CD4-positive, alpha-beta memory T cell (primary cell): ENCODE results near the gene PCDH10. TPM values are rescaled to one million over a fixed set of nuclear protein-coding genes. Genes with fewer than 3 reads are reported as not detected.
A peak's percentile ranks its signal among the peaks of the same experiment; 100 is the strongest.

ENCODE experiments used
- CTCF ChIA-PET: fragments of 350-600 bp; sonication (Branson Sonifier 250); formaldehyde crosslinking; loops from one replicate; lab custom pipeline; 2021; ENCODE audit warnings: inconsistent platforms; ENCODE audit not compliant: partially characterized antibody; lab: Charles Lee
- POLR2A ChIA-PET: fragments of 350-600 bp; sonication (Branson Sonifier 250); formaldehyde crosslinking; loops from one replicate; lab custom pipeline; 2021; ENCODE audit not compliant: partially characterized antibody; lab: Charles Lee
- DNase-seq, 5 donors: peaks; one replicate each; pipeline versions ENCODE4 v3.0.0 to v3.0.0-alpha.2; 2020 to 2022; ENCODE audit warnings: mixed read lengths in 1 of 5
- H3K27ac ChIP-seq: one replicate; pipeline ENCODE4 v1.7.0; 2013; ENCODE audit warnings: low read depth, low read length
- H3K27me3 ChIP-seq: 2 replicates; pipeline ENCODE4 v1.7.0; 2013; ENCODE audit warnings: mild to moderate bottlenecking, low read length, moderate library complexity; ENCODE audit not compliant: insufficient read depth
- H3K36me3 ChIP-seq: 2 replicates; pipeline ENCODE4 v1.7.0; 2013; ENCODE audit warnings: mild to moderate bottlenecking, low read length, moderate library complexity; ENCODE audit not compliant: insufficient read depth
- H3K4me1 ChIP-seq: 2 replicates; pipeline ENCODE4 v1.7.0; 2013; ENCODE audit warnings: mild to moderate bottlenecking, low read length, moderate library complexity; ENCODE audit not compliant: insufficient read depth
- H3K4me3 ChIP-seq, 2 donors: one replicate each; pipeline ENCODE4 v1.7.0; 2013; ENCODE audit warnings: low read length in 2 of 2, mild to moderate bottlenecking in 1 of 2
- H3K9me3 ChIP-seq, 2 donors: one replicate each; pipeline ENCODE4 v1.7.0; 2013; ENCODE audit warnings: low read length in 2 of 2, control low read depth in 1 of 2; ENCODE audit not compliant: control insufficient read depth in 1 of 2
- H3K27ac Mint-ChIP-seq, 7 donors: one replicate each; pipeline ENCODE4 v1.8.0; 2020 to 2021; ENCODE audit warnings: mixed read lengths in 7 of 7, mild to moderate bottlenecking in 6 of 7, inconsistent platforms in 3 of 7, moderate library complexity in 3 of 7
- H3K27me3 Mint-ChIP-seq, 2 donors: one replicate each; pipeline ENCODE4 v1.8.0; 2020 to 2021; ENCODE audit warnings: mixed read lengths in 2 of 2
- H3K36me3 Mint-ChIP-seq, 2 donors: one replicate each; pipeline ENCODE4 v1.8.0; 2020 to 2021; ENCODE audit warnings: mixed read lengths in 2 of 2, inconsistent platforms in 1 of 2, mild to moderate bottlenecking in 1 of 2
- H3K4me1 Mint-ChIP-seq, 4 donors: one replicate each; pipeline ENCODE4 v1.8.0; 2020 to 2021; ENCODE audit warnings: mixed read lengths in 4 of 4, mild to moderate bottlenecking in 1 of 4
- H3K4me3 Mint-ChIP-seq, 8 donors: one replicate each; pipeline ENCODE4 v1.8.0; 2020 to 2021; ENCODE audit warnings: mixed read lengths in 8 of 8, mild to moderate bottlenecking in 7 of 8, moderate library complexity in 6 of 8, inconsistent platforms in 3 of 8
- H3K9me3 Mint-ChIP-seq, 8 donors: one replicate each; pipeline ENCODE4 v1.8.0; 2020 to 2021; ENCODE audit warnings: mixed read lengths in 8 of 8, mild to moderate bottlenecking in 5 of 8, inconsistent platforms in 3 of 8, moderate library complexity in 1 of 8
- intact Hi-C: fragments of 100-400 bp; cut with micrococcal nuclease; formaldehyde crosslinking; loops from one replicate; pipeline ENCODE4 v1.15.1; 2023
- polyA plus RNA-seq, 2 donors: library from polyadenylated mRNA; unstranded; fragments of 300-500 nt; fragmentation: Illumina TruSeq; gene quantifications; one replicate each; pipeline ENCODE4 v1.2.3, GENCODE V29; 2021
- total RNA-seq, 2 experiments: library from RNA; stranded (reverse); gene quantifications; one replicate each; pipeline ENCODE4 v1.2.3, GENCODE V29; 2021

The PCDH10 gene
- total and polyA plus RNA-seq, 4 experiments from 2014 or later: not detected

DNA sequence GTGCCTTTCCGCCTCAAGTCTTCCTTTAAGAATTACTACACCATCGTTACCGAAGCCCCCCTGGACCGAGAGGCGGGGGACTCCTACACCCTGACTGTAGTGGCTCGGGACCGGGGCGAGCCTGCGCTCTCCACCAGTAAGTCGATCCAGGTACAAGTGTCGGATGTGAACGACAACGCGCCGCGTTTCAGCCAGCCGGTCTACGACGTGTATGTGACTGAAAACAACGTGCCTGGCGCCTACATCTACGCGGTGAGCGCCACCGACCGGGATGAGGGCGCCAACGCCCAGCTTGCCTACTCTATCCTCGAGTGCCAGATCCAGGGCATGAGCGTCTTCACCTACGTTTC lies 2.2 kb downstream of the PCDH10 start:
- CTCF ChIA-PET: no interaction called here
- Histone ChIP-seq H3K27me3 (peaks cover 3% of the 10 kb centered on the region), H3K36me3 (no peaks in the 10 kb centered on the region), H3K4me3 (no peak overlapping the region), H3K27ac (no peak overlapping the region), H3K4me1 (no peaks in the 10 kb centered on the region), H3K9me3 (no peaks in the 10 kb centered on the region)
- peaks cover 34 to 50% of the 10 kb centered on the region in 2 donors for H3K27me3 Mint-ChIP-seq
- no peak overlapping the region for H3K27ac Mint-ChIP-seq
- H3K9me3 Mint-ChIP-seq: peaks cover 0 to 24% (median 10%) of the 10 kb centered on the region in 8 donors
- no peak for DNase-seq
- intact Hi-C loops: no loop called here
- POLR2A ChIA-PET: no interaction called here
- H3K4me3 Mint-ChIP-seq: no peak overlapping the region
- peaks cover 4 to 38% (median 6%) of the 10 kb centered on the region in 4 donors for H3K4me1 Mint-ChIP-seq
- H3K36me3 Mint-ChIP-seq: peaks cover 1 to 10% of the 10 kb centered on the region in 2 donors

DNA sequence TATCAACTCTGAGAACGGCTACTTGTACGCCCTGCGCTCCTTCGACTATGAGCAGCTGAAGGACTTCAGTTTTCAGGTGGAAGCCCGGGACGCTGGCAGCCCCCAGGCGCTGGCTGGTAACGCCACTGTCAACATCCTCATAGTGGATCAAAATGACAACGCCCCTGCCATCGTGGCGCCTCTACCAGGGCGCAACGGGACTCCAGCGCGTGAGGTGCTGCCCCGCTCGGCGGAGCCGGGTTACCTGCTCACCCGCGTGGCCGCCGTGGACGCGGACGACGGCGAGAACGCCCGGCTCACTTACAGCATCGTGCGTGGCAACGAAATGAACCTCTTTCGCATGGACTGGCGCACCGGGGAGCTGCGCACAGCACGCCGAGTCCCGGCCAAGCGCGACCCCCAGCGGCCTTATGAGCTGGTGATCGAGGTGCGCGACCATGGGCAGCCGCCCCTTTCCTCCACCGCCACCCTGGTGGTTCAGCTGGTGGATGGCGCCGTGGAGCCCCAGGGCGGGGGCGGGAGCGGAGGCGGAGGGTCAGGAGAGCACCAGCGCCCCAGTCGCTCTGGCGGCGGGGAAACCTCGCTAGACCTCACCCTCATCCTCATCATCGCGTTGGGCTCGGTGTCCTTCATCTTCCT lies 2.7 kb downstream of the PCDH10 start:
- intact Hi-C loops: no loop called here
- DNase-seq: no peak
- no peak overlapping the region for H3K27ac ChIP-seq
- no peak overlapping the region for H3K4me3 Mint-ChIP-seq
- peaks cover 4 to 38% (median 6%) of the 10 kb centered on the region in 4 donors for H3K4me1 Mint-ChIP-seq
- H3K9me3 ChIP-seq: no peaks in the 10 kb centered on the region
- no peaks in the 10 kb centered on the region for H3K4me1 ChIP-seq
- peaks cover 1 to 10% of the 10 kb centered on the region in 2 donors for H3K36me3 Mint-ChIP-seq
- ChIA-PET POLR2A (no interaction called here), CTCF (no interaction called here)
- no peaks in the 10 kb centered on the region for H3K27me3 ChIP-seq
- no peaks in the 10 kb centered on the region for H3K36me3 ChIP-seq
- H3K27me3 Mint-ChIP-seq: peaks cover 30 to 48% of the 10 kb centered on the region in 2 donors
- H3K4me3 ChIP-seq: no peak overlapping the region
- peaks cover 0 to 22% (median 10%) of the 10 kb centered on the region in 8 donors for H3K9me3 Mint-ChIP-seq
- H3K27ac Mint-ChIP-seq: no peak overlapping the region

DNA sequence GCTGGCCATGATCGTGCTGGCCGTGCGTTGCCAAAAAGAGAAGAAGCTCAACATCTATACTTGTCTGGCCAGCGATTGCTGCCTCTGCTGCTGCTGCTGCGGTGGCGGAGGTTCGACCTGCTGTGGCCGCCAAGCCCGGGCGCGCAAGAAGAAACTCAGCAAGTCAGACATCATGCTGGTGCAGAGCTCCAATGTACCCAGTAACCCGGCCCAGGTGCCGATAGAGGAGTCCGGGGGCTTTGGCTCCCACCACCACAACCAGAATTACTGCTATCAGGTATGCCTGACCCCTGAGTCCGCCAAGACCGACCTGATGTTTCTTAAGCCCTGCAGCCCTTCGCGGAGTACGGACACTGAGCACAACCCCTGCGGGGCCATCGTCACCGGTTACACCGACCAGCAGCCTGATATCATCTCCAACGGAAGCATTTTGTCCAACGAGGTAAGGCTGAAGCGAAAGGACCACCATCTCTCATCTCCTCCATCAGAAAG lies 3.3 kb downstream of the PCDH10 start:
- ChIA-PET CTCF (no interaction called here), POLR2A (no interaction called here)
- Histone ChIP-seq H3K9me3 (no peaks in the 10 kb centered on the region), H3K36me3 (no peaks in the 10 kb centered on the region), H3K27me3 (no peaks in the 10 kb centered on the region), H3K4me1 (no peaks in the 10 kb centered on the region), H3K4me3 (no peak overlapping the region), H3K27ac (no peak overlapping the region)
- intact Hi-C loops: no loop called here
- Mint-ChIP-seq H3K4me1 (peaks cover 4 to 35% (median 6%) of the 10 kb centered on the region in 4 donors), H3K27ac (no peak overlapping the region), H3K9me3 (peaks cover 0 to 22% (median 8%) of the 10 kb centered on the region in 8 donors), H3K36me3 (peaks cover 1 to 10% of the 10 kb centered on the region in 2 donors), H3K27me3 (peaks cover 30 to 43% of the 10 kb centered on the region in 2 donors), H3K4me3 (no peak overlapping the region)
- DNase-seq: no peak

DNA sequence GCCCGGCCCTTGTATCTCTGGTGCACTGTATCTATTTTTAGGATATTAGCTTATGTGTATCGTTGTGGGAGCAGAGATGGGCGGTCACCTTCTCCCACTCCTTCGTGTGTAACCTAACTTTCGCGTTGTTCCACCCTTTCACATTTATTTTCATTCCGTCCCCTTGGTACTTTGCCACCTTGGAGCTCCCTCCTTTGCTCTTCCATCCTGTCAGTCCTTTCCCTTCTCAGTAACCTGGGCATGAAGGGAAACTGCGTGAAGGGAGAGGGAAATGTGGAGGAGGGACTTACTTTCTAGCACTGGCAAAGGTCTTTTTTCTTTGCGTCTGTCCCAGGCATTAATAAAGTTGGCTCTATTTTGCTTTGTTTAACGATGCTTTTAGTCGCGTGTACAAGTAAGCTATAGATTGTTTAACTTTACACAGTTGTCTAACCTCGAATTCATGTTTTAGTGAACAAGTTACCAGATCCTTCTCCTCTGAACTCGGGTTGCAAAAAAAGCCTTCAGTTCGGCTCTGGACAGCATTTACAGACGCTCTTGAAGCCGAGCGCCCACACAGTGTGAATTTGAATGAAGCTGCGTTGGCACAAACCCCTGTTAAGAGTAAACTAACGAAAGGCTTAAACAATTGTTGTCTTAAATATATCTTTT lies 3.9 kb downstream of the PCDH10 start:
- peaks cover 0 to 22% (median 8%) of the 10 kb centered on the region in 8 donors for H3K9me3 Mint-ChIP-seq
- H3K4me3 Mint-ChIP-seq: peak overlapping the region in 1 of 8 donors; percentile 7
- Histone ChIP-seq H3K9me3 (no peaks in the 10 kb centered on the region), H3K36me3 (no peaks in the 10 kb centered on the region), H3K27me3 (no peaks in the 10 kb centered on the region), H3K4me3 (no peak overlapping the region), H3K27ac (no peak overlapping the region), H3K4me1 (no peaks in the 10 kb centered on the region)
- intact Hi-C loops: no loop called here
- no peak overlapping the region for H3K27ac Mint-ChIP-seq
- peaks cover 4 to 35% (median 6%) of the 10 kb centered on the region in 4 donors for H3K4me1 Mint-ChIP-seq
- ChIA-PET CTCF (no interaction called here), POLR2A (no interaction called here)
- DNase-seq: no peak
- peaks cover 28 to 41% of the 10 kb centered on the region in 2 donors for H3K27me3 Mint-ChIP-seq
- peaks cover 1 to 10% of the 10 kb centered on the region in 2 donors for H3K36me3 Mint-ChIP-seq

DNA sequence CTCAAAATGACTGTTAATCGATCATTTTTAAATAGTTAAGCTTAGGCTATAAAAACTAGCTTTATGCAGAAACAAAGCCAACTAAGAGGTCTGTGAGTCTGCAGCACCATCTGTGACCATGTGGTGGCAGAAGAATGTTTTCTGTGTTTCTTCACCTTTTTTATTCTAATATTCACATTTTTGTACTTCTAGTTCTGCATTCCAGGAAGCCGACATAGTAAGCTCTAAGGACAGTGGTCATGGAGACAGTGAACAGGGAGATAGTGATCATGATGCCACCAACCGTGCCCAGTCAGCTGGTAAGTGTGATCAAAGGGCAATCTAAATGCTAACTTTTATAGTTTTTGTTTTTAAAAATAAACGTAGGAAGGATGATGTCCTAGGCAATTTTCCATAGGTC lies 5.6 kb downstream of the PCDH10 start:
- no peak for DNase-seq
- intact Hi-C loops: no loop called here
- Mint-ChIP-seq H3K36me3 (peaks cover 0 to 7% of the 10 kb centered on the region in 2 donors), H3K4me3 (no peak overlapping the region), H3K27me3 (peaks cover 15 to 26% of the 10 kb centered on the region in 2 donors), H3K4me1 (peaks cover 0 to 19% (median 2%) of the 10 kb centered on the region in 4 donors), H3K27ac (no peak overlapping the region), H3K9me3 (peaks cover 0 to 15% (median 7%) of the 10 kb centered on the region in 8 donors)
- Histone ChIP-seq H3K36me3 (no peaks in the 10 kb centered on the region), H3K9me3 (no peaks in the 10 kb centered on the region), H3K27me3 (no peaks in the 10 kb centered on the region), H3K4me1 (no peaks in the 10 kb centered on the region), H3K4me3 (no peak overlapping the region), H3K27ac (no peak overlapping the region)
- POLR2A ChIA-PET: no interaction called here
- CTCF ChIA-PET: no interaction called here

DNA sequence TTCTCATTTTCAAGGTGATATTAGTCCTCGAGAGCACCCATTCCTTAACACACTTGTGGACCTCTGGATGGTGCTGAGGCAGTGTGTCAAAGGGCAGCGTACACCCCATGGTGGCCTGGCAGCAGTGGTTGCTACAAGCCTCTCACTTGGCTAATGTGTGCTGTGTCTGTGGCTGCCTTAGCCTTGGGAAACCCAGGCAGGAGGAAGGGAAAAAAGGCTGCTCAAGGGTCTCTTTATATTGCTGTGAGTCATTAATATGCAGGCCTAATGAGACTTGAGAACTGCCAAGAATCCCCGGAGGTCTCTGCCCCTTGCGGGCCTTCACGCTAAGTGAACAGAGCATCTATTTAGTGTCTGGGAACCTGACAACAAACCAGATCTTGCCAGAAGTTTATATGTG lies 7.0 kb downstream of the PCDH10 start:
- Mint-ChIP-seq H3K4me1 (peaks cover 0 to 7% (median 1%) of the 10 kb centered on the region in 4 donors), H3K9me3 (peaks cover 0 to 8% (median 4%) of the 10 kb centered on the region in 8 donors), H3K36me3 (peaks cover 0 to 4% of the 10 kb centered on the region in 2 donors), H3K4me3 (no peak overlapping the region), H3K27me3 (peaks cover 7 to 14% of the 10 kb centered on the region in 2 donors), H3K27ac (no peak overlapping the region)
- no peaks in the 10 kb centered on the region for H3K36me3 ChIP-seq
- no peaks in the 10 kb centered on the region for H3K4me1 ChIP-seq
- ChIA-PET POLR2A (no interaction called here), CTCF (no interaction called here)
- no peak for DNase-seq
- no peak overlapping the region for H3K4me3 ChIP-seq
- no peak overlapping the region for H3K27ac ChIP-seq
- H3K27me3 ChIP-seq: no peaks in the 10 kb centered on the region
- intact Hi-C loops: no loop called here
- H3K9me3 ChIP-seq: no peaks in the 10 kb centered on the region

DNA sequence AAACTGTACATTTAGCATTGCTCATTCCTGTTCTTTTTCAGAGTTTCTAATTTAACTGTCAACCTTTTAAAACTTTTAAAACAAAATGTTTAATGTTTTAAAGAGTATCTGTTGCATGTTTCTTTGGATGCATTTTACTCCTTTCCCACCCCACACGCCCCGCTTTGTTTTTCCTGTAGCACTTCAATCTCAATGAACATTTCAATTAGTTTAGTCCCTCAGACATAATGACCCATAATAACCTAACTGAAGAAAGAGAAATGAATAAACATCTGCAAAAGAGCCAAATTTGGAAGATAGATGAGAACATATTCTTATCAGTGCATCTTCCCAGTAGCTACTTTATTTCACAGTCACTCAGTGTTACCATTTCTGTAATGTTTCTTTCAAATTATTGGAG lies 7.5 kb downstream of the PCDH10 start:
- no peak overlapping the region for H3K4me3 ChIP-seq
- H3K4me1 Mint-ChIP-seq: peaks cover 0 to 4% (median 1%) of the 10 kb centered on the region in 4 donors
- H3K9me3 Mint-ChIP-seq: peaks cover 0 to 8% (median 4%) of the 10 kb centered on the region in 8 donors
- H3K4me3 Mint-ChIP-seq: no peak overlapping the region
- no peaks in the 10 kb centered on the region for H3K9me3 ChIP-seq
- no peak overlapping the region for H3K27ac ChIP-seq
- CTCF ChIA-PET: no interaction called here
- POLR2A ChIA-PET: no interaction called here
- no peaks in the 10 kb centered on the region for H3K4me1 ChIP-seq
- peaks cover 7 to 11% of the 10 kb centered on the region in 2 donors for H3K27me3 Mint-ChIP-seq
- H3K36me3 Mint-ChIP-seq: peaks cover 0 to 4% of the 10 kb centered on the region in 2 donors
- intact Hi-C loops: no loop called here
- no peak for DNase-seq
- H3K27me3 ChIP-seq: no peaks in the 10 kb centered on the region
- no peak overlapping the region for H3K27ac Mint-ChIP-seq
- no peaks in the 10 kb centered on the region for H3K36me3 ChIP-seq
